ENCODE measurements around the gene PTPN2.
"Not testable (repeated sequence)": the region's sequence is repeated elsewhere in the genome, so short reads cannot be mapped to it uniquely, and the experiment has no call there.

PTPN2 gene

DNA sequence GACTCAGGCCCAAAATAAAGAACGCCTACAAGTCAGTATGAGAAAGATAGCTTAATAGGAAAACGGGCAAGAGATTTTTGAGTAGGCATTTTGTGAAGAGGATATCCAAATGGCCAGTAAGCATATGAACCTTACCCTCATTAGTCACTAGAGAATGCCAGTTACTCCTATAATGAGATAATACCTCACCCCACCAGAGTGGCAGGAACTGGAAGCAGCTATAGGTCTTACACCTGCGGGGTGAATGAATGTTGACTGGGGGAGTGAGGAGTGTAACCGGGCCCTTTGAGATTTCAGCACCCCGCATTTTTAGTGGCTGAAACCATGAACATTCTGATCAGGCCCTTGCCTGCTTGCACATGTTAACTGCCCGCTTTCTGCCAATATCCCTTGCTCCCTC is 7.5 kb upstream of the PTPN2 start:
- no peak for DNase-seq (ENCODE audit: low read depth in 2 of 2)

DNA sequence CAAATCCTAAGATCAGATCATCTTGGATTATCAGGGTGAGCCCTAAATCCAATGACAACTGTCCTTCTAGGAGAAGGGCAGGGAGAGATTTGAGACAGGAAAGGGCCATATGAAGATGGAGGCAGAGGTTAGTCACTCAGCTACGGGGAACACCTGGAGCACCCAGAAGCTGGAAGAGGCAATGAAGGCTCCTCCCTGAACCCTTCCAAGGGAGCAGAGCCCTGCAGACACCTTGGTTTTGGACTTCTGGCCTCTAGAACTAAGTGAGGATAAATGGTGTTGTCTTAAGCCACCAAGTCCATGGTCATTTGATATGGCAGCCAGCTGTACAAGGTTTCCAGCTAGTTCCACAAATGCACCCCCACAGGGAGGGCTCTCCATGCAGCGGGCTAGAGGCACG is 6.9 kb upstream of the PTPN2 start:
- DNase-seq (ENCODE audit: low read depth in 2 of 2): no peak

DNA sequence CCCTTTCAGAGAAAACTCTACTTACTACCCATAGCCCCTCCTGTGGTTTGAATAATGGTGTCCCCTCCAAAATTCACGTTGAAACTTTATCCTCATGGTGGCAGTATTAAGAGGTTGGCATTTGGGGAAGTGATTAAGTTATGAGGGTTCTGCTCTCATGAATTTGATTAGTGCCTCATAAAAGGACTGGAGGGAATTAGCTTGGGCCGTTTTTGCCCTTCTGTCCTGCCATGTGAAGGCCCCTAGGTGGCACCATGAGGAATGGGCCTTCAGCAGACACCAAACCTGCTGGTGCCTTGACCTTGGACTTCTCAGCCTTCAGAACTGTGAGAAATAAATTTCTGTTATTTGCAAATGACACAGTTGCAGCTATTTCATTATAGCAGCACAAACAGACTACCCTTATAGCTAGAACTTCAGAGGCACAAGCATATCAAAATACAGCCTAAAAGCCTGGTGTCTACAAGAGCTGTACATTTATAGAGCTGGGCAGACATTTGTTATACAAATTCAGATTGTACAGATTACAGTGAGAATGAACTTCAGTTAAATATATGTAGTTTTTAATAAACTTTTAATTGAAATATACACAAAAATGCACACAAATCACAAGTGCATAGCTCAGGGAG is 2.6 kb upstream of the PTPN2 start:
- DNase-seq (ENCODE audit: low read depth in 2 of 2): no peak

DNA sequence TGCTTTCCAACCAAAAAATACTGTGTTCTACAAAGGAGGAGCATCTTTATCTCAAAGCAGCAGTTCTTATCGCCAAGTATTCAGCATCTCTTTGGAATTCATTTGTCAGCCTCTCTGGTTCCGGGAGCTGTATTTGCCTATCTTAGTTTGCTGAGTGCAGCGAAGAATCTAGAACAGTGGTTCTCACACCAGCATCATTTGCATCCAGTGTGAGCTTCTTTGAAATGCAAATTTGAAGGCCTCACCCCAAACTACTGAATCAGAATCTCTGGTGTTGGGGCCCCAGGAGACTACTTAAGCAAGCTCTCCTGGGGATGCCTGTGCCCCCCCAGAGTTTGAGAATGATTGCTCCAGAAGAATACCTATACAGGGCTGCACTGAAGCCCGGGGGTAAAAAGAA is 1.5 kb upstream of the PTPN2 start:
- DNase-seq (ENCODE audit: low read depth in 2 of 2): no peak

DNA sequence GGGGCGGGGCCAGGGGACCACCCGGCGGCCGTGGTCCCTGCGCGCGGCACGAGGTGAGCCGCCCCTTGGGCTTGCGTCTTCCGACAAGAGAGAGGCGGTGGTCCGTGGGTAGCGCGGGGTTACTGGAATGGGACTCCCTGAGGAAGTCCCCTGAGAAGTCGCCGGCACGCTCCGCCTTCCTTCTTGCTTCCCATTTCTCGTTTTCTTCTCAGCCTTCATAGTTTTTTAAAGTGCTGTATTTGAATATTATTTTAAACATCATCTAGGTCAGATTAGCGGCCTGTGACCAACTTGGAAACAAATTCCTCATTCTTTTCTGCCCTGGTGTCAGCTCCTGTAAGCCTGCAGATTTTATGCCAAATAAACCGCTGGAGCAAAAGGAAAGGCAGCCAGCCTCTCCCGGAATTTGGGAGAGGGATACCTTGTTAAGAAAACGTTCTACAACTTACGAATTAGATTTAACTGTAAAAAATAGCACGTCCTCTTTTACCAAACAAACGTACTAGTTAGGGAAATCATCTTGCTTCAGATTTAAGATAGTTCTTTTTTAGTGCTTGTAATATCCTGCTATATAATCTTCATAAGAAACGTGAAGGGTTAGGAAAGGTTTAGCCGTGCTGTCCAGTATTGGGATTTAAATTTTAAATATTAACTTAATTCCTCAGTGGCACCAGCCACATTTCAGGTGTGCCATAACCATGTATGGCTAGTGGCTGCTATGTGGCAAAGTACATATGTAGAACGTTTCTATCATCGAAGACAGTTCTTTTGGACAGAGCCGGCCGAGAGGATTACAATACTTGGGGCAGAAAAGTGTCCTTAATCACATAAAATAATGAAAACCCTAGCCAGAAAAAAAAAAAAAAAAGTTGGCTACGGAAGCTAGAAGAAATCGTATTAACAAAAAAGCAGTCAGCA is 628 bp upstream of the PTPN2 start:
- DNase-seq (ENCODE audit: low read depth in 2 of 2): no peak

DNA sequence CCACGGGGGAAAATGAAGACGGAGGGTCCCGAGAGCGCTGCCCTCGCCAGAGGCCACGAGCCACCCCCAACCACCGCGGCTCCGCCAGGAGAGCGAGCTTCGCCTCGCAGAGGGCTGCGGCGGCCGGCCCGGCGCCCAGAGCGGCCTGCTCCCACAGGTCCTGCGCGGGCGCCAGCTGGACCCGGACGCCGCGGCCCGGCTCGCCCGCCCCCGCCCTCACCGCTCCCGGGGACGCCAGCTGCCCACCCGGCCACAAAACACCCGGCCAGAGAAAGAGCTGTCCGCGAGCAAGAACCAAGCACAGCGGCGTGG is 709 bp downstream of the PTPN2 start:
- no peak for DNase-seq (ENCODE audit: low read depth in 2 of 2)

DNA sequence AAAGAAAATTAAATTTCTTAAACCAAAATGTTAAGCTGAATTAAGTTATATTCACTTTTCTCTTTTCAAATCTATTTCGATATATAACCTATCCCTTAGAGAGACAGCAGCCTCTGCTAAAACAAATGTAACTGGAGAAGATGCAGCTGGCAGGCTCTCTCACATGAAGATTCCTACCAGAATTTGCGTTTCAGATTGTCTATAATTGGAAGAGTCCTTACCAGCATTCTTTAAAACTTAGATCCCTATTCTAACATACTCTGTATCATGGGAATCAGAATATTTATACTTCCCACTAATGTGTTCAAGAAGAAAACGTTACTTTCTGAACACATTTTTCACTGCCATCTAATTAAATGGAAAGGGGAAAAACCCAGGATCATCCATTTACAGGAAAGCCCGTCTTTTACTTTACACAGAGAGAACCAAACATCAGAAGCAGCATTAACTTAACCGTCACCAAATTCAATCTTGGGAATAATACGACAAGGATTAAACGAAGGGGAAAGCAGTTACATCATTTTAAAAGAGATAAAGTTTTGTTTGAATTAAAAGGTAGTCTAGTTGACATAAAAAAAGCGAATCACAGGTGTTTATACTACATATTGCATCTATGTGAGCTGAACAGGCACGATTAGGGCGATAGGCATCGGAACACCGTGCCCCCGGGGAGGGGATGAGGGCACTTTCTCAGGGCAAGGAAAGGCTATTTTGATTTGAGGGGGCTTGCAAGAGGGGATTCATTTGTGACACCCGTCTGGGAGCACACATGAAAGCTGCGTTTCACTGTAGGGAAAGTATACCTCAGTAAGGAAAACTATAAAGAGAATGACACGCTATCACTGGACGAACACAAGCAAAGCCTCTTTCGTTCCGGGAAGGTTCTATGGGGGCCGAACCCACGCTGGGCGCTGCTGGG is 1.3 kb downstream of the PTPN2 start:
- no peak for DNase-seq (ENCODE audit: low read depth in 2 of 2)

DNA sequence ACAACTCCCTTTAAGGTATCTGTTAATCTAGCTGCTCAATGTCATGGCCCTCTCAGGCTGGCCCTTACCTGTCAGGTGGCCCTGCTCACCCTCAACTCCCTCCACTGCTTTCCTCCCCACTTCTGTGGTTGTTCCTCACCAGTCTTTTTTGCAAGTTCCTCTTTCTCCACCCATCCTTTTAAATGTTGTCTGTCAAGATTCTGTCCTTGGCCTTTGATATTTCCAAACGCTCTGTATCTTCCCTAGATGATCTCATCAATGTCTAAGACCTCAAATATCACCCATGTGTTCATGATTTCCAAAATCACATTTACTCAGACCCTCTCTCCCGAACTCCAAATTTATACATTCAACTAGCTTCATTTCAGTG is 3.5 kb downstream of the PTPN2 start:
- no peak for DNase-seq (ENCODE audit: low read depth in 2 of 2)

DNA sequence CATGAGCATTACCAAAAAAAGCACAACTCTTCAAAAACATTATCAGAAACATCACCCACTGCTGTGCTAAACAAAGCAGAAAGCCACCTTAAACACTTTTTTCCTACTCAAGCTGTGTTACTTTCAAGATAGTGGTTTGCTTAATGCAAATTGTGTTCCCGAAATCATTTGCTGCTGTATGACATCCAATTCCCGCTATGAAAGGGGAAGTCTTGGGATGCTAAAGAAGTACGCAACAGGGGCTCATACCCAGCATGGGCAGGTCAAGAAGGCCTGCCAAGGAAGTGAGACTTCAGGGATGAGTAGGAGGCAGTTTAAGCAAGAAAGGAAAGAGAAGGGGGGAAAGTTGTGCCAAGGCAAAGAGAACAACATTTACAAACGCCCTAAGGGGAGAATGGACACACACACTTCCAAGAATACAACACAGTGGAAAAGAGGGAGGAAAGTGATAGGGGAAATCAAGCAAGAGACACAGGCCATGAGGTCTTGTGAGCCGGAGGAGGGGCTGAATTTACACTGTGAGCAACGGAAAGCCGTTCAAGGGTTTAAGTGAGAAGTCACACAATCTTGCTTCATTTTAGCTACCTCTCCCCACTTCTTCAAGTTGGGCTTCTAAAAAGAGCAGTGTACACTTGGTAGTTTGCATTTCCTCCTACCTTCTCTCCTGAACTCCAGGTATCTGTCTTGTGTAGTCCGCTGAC is 4.0 kb downstream of the PTPN2 start:
- DNase-seq (ENCODE audit: low read depth in 2 of 2): no peak

DNA sequence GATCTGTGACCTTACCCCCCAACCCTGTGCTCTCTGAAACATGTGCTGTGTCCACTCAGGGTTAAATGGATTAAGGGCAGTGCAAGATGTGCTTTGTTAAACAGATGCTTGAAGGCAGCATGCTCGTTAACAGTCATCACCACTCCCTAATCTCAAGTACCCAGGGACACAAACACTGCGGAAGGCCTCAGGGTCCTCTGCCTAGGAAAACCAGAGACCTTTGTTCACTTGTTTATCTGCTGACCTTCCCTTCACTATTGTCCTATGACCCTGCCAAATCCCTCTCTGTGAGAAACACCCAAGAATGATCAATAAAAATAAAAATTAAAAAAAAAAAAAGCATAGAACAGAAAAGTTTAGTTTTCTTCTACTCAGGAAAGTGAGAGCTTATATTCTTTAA is 9.0 kb downstream of the PTPN2 start:
- not testable (repeated sequence) for DNase-seq (ENCODE audit: low read depth in 2 of 2)

DNA sequence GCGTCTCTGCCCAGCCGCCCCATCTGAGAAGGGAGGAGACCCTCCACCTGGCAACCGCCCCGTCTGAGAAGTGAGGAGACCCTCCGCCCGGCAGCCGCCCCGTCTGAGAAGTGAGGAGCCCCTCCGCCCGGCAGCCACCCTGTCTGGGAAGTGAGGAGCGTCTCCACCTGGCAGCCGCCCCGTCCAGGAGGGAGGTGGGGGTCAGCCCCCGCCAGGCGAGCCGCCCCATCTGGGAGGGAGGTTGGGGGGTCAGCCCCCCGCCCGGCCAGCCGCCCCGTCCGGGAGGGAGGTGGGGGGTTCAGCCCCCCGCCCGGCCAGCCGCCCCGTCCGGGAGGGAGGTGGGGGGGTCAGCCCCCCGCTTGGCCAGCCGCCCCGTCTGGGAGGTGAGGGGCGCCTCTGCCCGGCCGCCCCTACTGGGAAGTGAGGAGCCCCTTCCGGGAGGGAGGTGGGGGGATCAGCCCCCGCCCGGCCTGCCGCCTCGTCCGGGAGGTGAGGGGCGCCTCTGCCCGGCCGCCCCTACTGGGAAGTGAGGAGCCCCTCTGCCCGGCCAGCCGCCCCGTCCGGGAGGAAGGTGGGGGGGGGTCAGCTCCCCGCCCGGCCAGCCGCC is 10.0 kb downstream of the PTPN2 start:
- DNase-seq (ENCODE audit: low read depth in 2 of 2): not testable (repeated sequence)

DNA sequence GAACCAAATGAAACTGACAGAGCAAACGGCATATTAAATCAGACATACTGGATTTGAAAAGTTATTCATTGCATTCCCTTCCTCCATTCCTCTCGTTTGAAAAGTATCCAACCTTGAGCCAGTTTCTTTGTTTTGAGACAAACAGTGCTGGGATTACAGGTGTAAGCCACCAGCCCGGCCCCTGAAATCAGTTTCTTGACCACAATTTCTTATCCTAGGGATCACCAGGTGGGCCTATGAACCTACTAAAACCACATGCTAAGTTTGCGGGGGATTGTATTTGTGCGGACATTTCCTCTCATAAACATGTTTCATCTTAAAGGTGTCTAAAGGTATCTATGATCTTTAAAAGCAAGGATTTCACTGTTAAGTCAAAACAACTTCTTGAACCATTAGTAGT is 11.6 kb downstream of the PTPN2 start:
- DNase-seq (ENCODE audit: low read depth in 2 of 2): no peak

DNA sequence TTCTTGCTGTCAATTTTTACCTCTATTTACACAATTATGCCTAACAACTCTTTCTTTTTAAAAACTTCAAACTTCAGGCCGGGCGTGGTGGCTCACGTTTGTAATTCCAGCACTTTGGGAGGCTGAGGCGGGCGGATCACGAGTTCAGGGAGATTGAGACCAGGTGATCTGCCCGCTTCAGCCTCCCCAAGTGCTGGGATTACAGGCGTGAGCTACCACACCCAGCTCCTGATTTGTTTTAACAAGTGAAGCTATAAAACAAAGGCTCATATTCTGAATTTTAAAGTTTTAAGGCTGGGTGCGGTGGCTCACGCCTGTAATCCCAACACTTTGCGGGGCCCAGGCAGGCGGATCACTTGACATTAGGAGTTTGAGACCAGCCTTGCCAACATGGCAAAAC is 15.5 kb downstream of the PTPN2 start:
- DNase-seq (ENCODE audit: low read depth in 2 of 2): no peak

DNA sequence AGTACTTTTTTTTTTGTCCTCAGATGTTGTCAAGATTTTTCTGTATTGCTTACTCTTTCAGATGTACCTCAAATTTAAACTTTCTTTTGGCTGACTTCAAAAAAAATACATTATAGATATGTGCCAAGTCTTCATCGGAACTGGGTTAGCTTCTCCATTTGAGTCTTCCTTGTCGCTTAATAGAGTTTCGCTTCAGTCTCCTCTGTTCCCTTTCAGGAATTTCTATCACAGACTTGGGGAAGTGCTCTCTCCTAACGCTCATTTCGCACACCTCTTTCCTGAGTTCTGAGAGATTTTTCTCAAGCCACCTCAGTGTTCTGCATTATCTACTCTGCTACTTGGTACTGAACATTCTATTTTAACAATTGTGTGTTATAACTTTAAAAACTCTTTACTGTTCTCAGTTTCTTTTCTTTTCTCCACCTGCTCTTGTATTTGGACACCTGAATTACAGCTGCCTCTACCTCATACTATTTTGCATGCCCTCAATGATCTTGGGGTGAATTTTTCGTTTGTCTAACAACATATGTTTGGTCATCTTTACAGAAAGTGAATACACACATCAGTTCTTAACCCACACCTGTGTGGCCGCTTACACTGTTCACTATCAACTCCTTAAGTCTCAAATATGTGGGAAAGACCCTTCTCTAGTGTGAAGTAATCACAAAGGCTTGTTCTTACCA is 16.5 kb downstream of the PTPN2 start:
- no peak for DNase-seq (ENCODE audit: low read depth in 2 of 2)

DNA sequence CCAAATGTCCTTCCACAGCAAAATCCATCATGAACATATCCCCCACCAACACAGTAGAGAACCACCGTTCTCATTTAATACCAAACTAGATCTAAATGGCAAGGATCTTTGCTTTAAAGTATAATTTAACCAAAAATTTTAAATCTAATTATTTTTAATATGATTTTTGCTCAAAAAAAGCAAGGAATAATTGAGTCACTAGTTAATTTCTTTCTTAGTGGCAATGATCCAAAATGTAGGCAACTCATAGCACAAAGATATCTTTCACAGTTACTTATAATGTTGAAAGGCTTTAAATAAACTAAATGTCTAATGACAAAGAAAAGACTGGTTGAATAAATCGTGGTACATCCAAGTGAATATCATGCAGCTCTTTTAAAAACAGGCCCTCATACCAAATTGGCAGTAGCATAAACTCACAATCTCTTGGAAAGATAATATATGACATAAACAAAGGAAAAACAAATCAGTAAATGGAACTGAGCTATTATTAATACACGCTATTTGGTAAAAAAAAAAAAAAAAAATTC is 20.3 kb downstream of the PTPN2 start:
- DNase-seq (ENCODE audit: low read depth in 2 of 2): no peak

DNA sequence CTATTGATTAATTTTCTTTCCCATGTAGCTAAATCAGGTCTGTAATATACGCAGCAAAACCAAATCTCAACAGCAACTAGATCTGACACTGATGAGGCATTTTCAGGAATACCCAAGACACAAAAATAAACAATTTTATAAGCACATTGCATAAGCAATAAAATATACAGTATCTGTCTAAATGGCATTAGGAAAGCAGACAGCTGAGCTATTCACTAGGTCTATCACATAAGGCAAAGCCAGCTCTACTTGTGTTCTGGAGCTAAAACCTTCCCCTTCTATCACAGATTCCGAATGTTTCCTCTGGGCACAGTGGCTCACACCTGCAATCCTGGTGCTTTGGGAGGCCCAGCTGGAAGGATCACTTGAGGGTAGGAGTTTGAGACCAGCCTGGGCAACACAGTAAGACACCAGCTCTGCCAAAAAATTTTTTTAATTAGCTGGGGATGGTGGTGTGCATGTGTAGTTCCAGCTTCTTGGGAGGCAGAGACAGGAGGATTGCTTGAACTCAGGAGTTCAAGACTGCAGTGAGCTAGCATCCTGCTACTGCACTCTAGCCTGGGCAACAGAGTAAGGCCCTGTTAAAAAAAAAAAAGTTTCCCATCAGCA is 21.1 kb downstream of the PTPN2 start:
- no peak for DNase-seq (ENCODE audit: low read depth in 2 of 2)

DNA sequence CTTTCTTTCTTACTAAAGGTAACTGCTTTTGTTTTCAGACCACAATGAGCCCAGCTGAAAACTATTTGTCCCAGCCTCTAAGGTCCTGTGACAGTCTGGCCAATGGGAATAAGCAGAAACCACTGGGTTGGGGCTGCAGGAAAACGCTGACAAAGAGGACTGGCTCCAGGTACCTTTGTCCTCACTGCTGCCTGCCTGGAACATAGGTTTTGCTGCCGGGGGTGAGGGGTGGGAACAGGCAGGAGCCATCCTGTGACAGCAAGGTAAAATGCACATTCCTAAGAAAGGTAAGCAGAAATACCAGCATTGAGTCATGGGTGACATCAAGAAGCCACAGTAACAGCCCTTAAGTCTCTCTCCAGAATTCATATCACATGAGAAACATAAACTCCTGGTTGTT is 21.6 kb downstream of the PTPN2 start:
- no peak for DNase-seq (ENCODE audit: low read depth in 2 of 2)

DNA sequence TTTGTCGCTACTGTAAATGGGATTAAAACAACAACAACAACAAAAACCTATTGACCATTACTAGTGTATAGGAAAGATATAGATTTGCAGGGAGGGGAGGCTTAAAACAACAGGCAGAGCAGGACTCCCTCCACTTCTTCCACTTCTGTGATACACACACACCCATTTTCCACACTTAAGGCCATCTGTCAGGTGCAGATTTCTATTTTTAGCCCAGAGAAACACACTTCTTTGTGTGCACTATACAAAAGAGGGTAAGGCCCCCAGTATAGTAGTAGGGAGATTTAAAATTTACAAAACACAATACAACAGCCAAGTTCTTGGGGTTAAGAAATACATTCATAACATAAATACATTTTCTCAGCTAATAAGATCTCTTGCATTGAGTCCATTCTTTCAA is 22.4 kb downstream of the PTPN2 start:
- no peak for DNase-seq (ENCODE audit: low read depth in 2 of 2)

DNA sequence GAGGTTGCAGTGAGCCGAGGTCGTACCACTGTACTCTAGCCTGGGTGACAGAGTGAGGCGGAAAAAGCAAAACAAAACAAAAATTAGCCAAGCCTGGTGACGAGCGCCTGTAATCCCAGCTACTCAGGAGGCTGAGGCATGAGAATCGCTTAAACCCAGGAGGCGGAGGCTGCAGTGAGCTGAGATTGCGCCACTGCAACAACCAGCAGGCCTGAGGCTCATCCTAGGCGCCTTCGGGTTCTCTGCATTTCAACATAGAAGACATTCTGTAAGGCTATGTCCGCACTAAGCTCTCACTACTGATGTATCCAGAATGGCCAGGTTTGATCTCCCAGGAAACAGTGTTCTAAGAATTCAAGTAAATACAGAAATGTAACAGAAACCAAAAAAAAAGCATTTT is 23.5 kb downstream of the PTPN2 start:
- DNase-seq (ENCODE audit: low read depth in 2 of 2): no peak

DNA sequence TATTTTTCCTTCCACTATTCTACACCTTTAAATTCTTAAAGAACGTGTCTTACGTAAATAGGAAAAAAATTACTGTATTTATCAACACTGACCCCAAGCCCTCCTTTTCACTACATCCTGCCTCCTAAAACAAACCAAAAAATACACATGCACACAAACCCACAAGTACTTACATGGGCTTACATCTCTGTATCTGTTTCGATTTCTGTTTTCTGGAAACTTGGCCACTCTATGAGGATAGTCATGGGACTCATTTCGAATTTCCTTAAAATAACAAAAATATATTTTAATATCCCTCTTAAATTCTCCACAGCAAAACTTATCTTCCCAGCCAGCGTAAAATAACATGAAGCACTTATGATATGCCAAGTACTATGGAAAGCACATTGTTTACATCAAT is 25.0 kb downstream of the PTPN2 start:
- no peak for DNase-seq (ENCODE audit: low read depth in 2 of 2)

Data from stimulated activated CD8-positive, alpha-beta memory T cell treated with anti-CD3 and anti-CD28 coated beads, Interleukin-7, amount 100 ng/mL, for 1 hour (primary cell).